Stimulated activated CD8-positive, alpha-beta memory T cell treated with anti-CD3 and anti-CD28 coated beads, Interleukin-12 subunit alpha, Interleukin-12 subunit beta, amount 100 ng/mL, for 24 hours (primary cell): ENCODE measurements around the gene FBXO31.
"Not testable (repeated sequence)": the region's sequence is repeated elsewhere in the genome, so short reads cannot be mapped to it uniquely, and the experiment has no call there.

ENCODE experiments used
- DNase-seq: peaks from one replicate; pipeline ENCODE4 v3.0.0-alpha.2; 2020; ENCODE audit errors: extremely low read depth

Gene FBXO31

GRCh38 chr16:87342978-87343752 lies 40.4 kb downstream of the FBXO31 start:
- no peak for DNase-seq

GRCh38 chr16:87342504-87342903 lies 41.1 kb downstream of the FBXO31 start:
- DNase-seq, result no peak

GRCh38 chr16:87340198-87340597 lies 43.4 kb downstream of the FBXO31 start:
- DNase-seq, result no peak

DNA sequence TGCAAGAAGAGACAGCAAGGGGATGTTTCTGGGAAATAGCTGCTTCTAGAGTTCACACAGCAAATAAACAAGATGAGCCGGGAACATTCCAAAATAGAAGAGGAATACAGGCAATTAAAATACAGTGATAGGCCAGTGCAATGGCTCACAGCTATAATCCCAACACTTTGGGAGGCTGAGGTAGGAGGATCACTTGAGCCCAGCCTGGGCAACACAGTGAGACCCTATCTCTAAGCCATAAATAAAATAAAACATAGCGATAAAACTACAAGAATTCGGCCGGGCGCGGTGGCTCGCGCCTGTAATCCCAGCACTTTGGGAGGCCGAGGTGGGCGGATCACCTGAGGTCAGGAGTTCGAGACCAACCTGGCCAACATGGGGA lies 43.9 kb downstream of the FBXO31 start:
- not testable (repeated sequence) for DNase-seq

- DNase-seq, result no peak
Observed at GRCh38 chr16:87339086-87339723, 44.4 kb downstream of the FBXO31 start.

GRCh38 chr16:87338155-87338765 lies 45.3 kb downstream of the FBXO31 start:
- no peak for DNase-seq

- DNase-seq, result no peak
Observed at GRCh38 chr16:87337262-87337771, 46.3 kb downstream of the FBXO31 start.

- DNase-seq, result no peak
Observed at GRCh38 chr16:87336434-87337240, 46.9 kb downstream of the FBXO31 start.

DNA sequence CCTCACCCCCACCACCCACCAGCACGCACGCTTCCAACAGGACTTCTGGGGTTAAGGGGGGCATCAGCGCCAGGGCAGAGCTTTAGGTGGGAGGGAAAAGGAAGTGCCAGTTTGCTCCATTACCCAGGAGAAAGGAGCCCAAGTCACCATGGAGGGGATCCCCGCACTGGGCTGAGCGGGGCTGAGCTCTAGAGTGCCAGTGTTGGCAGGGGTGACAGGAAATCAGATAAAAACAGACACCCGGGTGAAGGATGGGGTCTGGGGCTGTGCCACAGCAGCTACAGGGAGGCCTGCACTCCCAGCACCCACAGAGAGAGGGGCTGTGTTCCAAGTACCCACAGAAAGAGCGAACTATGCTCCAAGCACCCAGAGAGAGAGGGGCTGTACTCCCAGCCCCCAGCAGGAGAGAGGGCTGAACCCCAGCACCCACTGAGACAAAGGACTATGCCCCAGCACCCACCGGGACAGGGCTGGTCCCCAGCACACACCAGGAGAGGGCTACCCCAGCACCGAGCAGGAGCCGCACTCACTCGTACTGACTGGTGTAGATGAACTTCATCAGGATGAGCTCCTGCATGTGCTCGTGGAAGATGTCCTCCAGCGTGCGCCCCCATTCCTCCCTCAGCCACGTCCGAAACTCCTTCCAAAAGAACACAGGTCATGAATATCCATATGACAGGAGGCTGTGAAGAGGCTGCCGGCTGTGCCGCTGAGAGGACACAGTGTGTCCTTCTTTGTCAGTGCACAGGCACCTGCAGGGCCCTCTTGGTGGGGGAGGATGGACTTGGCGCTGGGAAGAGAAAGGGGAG lies 47.7 kb downstream of the FBXO31 start:
- no peak for DNase-seq

GRCh38 chr16:87334651-87335624 lies 48.6 kb downstream of the FBXO31 start:
- no peak for DNase-seq

DNA sequence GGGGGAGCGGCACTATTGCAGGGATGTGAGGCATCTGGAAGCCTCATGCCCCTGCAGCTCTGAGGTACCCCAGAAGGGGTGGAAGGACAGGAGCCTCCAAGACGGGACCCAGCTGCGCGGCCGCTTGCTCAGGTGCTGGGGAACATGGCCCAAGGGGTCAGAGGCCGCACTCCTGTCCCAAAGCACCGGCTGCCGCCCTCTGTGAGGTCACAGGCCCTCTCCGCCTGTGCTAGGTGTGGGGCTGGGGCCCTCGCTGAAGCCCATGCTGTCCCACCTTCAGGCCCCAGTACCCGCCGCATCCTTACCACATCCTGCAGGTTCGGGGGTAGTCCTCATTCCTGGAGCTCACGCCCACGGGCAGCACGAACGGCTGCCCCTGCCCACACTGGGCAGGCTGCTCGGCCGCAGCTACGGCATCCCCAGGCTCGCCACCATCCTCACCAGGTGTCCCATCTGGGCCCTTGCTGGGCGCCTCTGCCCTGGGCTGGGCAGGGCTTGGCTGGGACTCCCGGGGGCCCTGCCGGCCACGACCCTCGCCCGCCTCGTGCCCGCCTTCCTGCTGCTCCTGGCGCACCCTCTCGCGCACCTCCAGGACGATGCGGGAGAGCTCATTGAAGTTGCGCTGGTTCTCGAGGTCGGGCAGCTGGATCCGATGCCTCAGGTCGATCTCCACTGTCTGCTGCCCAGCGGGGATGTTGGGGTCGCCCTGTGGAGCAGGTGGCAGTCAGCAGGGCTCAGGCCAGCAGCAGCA lies 49.8 kb downstream of the FBXO31 start:
- no peak for DNase-seq

DNA sequence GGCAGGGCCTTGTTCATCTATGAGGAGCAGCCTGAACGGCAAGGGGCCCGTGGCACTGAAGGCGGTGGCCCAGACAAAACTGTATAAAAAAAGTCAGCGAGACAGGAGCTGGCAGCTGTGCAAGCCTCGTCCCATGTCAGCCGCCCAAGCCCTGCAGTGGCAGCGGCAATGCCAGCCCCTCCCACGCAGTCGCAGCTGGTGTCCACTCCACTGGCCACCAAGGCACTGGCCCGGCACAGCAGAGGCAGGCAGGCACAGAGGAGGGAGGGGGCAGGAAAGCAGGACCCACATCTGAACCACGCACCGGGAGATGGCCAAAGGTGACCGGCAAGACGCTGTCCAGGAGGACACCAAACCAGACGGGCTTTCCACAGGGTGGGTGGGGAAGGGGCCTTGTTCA lies 50.5 kb downstream of the FBXO31 start:
- no peak for DNase-seq

- DNase-seq, result no peak
Observed at GRCh38 chr16:87332150-87332549, 51.4 kb downstream of the FBXO31 start.

DNA sequence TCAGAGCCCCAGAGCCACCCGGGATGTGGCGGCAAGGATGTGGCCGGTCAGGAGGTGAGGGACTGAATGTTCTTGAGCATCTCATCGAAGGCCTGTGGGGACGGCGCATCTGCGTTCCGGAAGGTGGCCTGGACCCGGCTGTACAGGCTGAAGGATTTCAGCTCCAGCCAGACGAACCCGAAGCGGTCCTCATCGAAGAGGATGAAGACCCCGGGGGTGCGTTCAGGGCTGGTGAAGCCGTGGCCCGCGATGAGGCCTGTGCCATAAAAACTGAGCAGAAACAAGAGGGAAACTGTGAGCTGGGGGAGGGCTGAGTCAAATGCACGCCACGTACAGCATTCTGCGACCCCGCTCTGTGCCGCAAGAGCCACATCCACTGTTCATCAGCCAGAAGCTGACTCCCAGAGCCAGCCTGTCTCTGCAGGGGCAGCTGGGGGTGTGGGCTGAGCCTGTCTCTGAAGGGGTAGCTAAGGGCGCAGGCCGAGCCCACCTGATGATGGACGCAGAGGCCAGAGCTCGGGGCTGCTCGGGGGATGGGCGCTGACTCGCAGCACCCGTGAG lies 52.3 kb downstream of the FBXO31 start:
- DNase-seq, result no peak

DNA sequence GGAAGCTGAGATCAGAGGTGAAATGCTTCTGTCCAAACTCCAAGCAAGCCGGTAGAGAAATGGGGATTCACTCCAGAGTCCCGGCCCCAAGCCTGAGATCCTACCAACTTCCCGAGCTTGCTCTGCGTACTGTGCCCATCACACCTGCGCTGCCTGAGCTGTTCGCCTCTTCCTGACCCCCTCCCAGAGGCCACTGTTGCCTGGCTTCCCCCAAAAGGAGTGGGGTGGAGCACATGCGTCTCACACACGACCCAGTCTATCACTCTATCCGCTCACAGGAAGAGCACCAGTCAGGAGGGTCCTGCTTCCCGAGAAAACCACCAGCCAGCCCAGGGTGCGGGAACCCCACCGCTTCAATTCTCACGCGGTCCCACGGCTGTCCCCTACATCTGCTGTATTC lies 52.9 kb downstream of the FBXO31 start:
- DNase-seq, result no peak

DNA sequence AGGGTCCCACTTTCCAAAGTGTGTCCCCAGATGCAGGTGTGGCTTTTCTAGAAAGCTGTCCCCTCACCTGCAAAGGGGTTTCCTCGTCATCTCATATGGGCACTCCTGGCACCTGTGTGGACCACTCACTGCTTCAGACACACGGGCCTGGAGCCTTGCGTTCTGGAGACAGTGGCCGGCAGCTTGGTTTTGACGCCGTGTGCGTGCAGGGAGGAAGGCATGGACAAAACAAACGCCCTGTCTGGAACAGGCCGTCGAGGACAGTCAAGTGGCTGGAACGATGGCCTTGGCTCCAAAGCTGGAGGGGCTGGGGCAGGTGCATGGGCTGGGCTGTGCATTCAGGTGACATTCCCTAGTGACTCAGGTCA lies 53.3 kb downstream of the FBXO31 start:
- no peak for DNase-seq

GRCh38 chr16:87329436-87330256 lies 53.9 kb downstream of the FBXO31 start:
- no peak for DNase-seq

DNA sequence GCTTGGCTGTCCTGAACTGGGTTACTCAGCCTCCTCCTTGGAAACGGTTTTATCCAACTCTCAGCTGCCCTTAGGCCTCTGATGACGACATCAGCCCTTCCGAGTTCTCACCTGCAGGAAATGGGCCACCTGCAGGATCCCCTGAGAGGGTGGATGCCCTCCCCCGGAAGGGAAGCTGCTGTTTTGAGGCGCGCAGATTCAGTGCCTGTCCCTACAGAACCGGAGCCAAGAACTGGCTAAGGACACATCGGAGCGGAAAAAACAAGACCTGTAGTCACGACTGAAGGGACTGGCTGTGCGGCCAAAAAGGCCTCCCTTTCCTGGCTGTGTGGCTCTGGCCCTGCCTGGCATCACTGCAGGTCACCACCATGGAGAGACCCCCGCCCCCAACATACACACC lies 54.7 kb downstream of the FBXO31 start:
- no peak for DNase-seq
